Liver (tissue), 9 donors: ENCODE results near the gene BCAR1. TPM values are rescaled to one million over a fixed set of nuclear protein-coding genes. Genes with fewer than 3 reads are reported as not detected.

ENCODE experiments used
- DNase-seq: peaks from one replicate; pipeline ENCODE4 v3.0.0-alpha.2; 2017; ENCODE audit warnings: low spot score
- H3K27ac ChIP-seq, 2 donors: one replicate each; pipeline ENCODE4 v1.7.0; 2013; ENCODE audit warnings: inconsistent platforms in 2 of 2, low read length in 2 of 2, control low read depth in 1 of 2, low read depth in 1 of 2, mild to moderate bottlenecking in 1 of 2
- H3K27me3 ChIP-seq, 4 donors: one replicate each; pipeline versions ENCODE4 v1.6.1 to v1.7.0; 2013; ENCODE audit warnings: low read length in 3 of 4, inconsistent platforms in 1 of 4, mild to moderate bottlenecking in 1 of 4, moderate library complexity in 1 of 4; ENCODE audit not compliant: control insufficient read depth in 4 of 4, insufficient read depth in 4 of 4
- H3K36me3 ChIP-seq, 4 donors: one replicate each; pipeline versions ENCODE4 v1.6.1 to v1.7.0; 2013; ENCODE audit warnings: low read length in 3 of 4, mild to moderate bottlenecking in 3 of 4, low read depth in 1 of 4, moderate library complexity in 1 of 4; ENCODE audit not compliant: control insufficient read depth in 4 of 4, insufficient read depth in 3 of 4
- H3K4me1 ChIP-seq, 4 donors: one replicate each; pipeline versions ENCODE4 v1.6.1 to v1.7.0; 2013; ENCODE audit warnings: low read length in 3 of 4, mild to moderate bottlenecking in 3 of 4, moderate library complexity in 1 of 4; ENCODE audit not compliant: control insufficient read depth in 4 of 4, insufficient read depth in 4 of 4
- H3K4me3 ChIP-seq, 3 donors: one replicate each; pipeline versions ENCODE4 v1.6.1 to v1.7.0; 2013; ENCODE audit warnings: low read length in 3 of 3, control low read depth in 1 of 3, low read depth in 1 of 3, mild to moderate bottlenecking in 1 of 3
- H3K9ac ChIP-seq, 2 donors: one replicate each; pipeline ENCODE4 v1.7.0; 2013; ENCODE audit warnings: low read length in 2 of 2, mild to moderate bottlenecking in 2 of 2, moderate library complexity in 2 of 2, control low read depth in 1 of 2, low read depth in 1 of 2
- H3K9me3 ChIP-seq, 4 donors: one replicate each; pipeline versions ENCODE4 v1.6.1 to v1.7.0; 2013; ENCODE audit warnings: low read length in 3 of 4; ENCODE audit not compliant: control insufficient read depth in 4 of 4
- EGR1 ChIP-seq, 2 donors: IDR thresholded peaks; 2 replicates each; pipeline ENCODE4 v1.6.1; 2016 to 2018; ENCODE audit warnings: antibody characterized with exemption in 2 of 2, low read depth in 2 of 2
- FOXA1 ChIP-seq: IDR thresholded peaks from 2 replicates; pipeline ENCODE4 v1.6.1; 2016; ENCODE audit warnings: antibody characterized with exemption
- FOXA2 ChIP-seq: IDR thresholded peaks from 2 replicates; pipeline ENCODE4 v1.6.1; 2016; ENCODE audit warnings: antibody characterized with exemption
- HNF4A ChIP-seq, 2 donors: conservative IDR thresholded peaks; 2 replicates each; pipeline ENCODE4 v1.6.1; 2016; ENCODE audit warnings: antibody characterized with exemption in 2 of 2, mild to moderate bottlenecking in 2 of 2
- HNF4G ChIP-seq: IDR thresholded peaks from 2 replicates; pipeline ENCODE4 v1.6.1; 2016; ENCODE audit warnings: antibody characterized with exemption
- JUND ChIP-seq, 2 donors: IDR thresholded peaks; 2 replicates each; pipeline ENCODE4 v1.6.1; 2016; ENCODE audit warnings: antibody characterized with exemption in 2 of 2
- NR2F2 ChIP-seq: IDR thresholded peaks from 2 replicates; pipeline ENCODE4 v1.6.1; 2016; ENCODE audit warnings: antibody characterized with exemption
- REST ChIP-seq: IDR thresholded peaks from 2 replicates; pipeline ENCODE4 v1.6.1; 2016; ENCODE audit warnings: antibody characterized with exemption, mild to moderate bottlenecking
- RXRA ChIP-seq, 2 donors: IDR thresholded peaks; 2 replicates each; pipeline ENCODE4 v1.6.1; 2017 to 2018; ENCODE audit warnings: antibody characterized with exemption in 2 of 2, mild to moderate bottlenecking in 1 of 2
- SP1 ChIP-seq: IDR thresholded peaks from 2 replicates; pipeline ENCODE4 v1.6.1; 2018; ENCODE audit warnings: antibody characterized with exemption, mild to moderate bottlenecking
- YY1 ChIP-seq: IDR thresholded peaks from 2 replicates; pipeline ENCODE4 v1.6.1; 2016; ENCODE audit warnings: antibody characterized with exemption, mild to moderate bottlenecking
- ZBTB33 ChIP-seq: IDR thresholded peaks from 2 replicates; pipeline ENCODE4 v1.6.1; 2016; ENCODE audit warnings: antibody characterized with exemption
- WGBS: extraction: QIAGEN DNeasy Blood & Tissue Kit; methylation state at CpG from one replicate; pipeline ENCODE4 v1.1.7; 2013; 5-methylcytosine and 5-hydroxymethylcytosine counted together
- polyA plus RNA-seq, 2 donors: library from polyadenylated mRNA; stranded (reverse) in 1 of 2; unstranded in 1 of 2; fragments of 200-250 nt in 1 of 2; fragments of >200 nt in 1 of 2; fragmentation: Nextera tagmentation in 1 of 2; extraction: Ambion mirVana in 1 of 2; gene quantifications; one replicate each; pipeline versions ENCODE4 v1.2.1 to v1.2.3, GENCODE V29; 2013 to 2015
- total RNA-seq, 2 donors: library from RNA; depleted of rRNA; stranded (reverse); fragments of >200 nt; gene quantifications; one replicate each; pipeline ENCODE4 v1.2.3, GENCODE V29; 2014
- TF ChIP-seq, protein P1 (sequence below): IDR thresholded peaks from 2 replicates; pipeline ENCODE4 v1.6.1; 2016; ENCODE audit warnings: antibody characterized with exemption
- TF ChIP-seq, protein P2 (sequence below): fragments of 150-350 bp; IDR thresholded peaks from 2 replicates; pipeline ENCODE4 v1.5.1; 2017; ENCODE audit warnings: improper control_type of control experiment, low read depth, low read length; ENCODE audit not compliant: missing input control
- TF ChIP-seq, protein P3 (sequence below): IDR thresholded peaks from 2 replicates; pipeline ENCODE4 v1.6.1; 2016; ENCODE audit warnings: antibody characterized with exemption
- donor health status: healthy.
- donor health status: healthy.
- donor health status: healthy.
- donor health status: healthy.
- donor health status: healthy.

BCAR1 gene
- total and polyA plus RNA-seq, 4 donors, result 10.1 to 32.2 (median 20.2) TPM

- TF ChIP-seq REST, result no peak
- TF ChIP-seq JUND (IDR thresholded peaks at IDR 0.05), result no peak
- TF ChIP-seq, protein P1, sequence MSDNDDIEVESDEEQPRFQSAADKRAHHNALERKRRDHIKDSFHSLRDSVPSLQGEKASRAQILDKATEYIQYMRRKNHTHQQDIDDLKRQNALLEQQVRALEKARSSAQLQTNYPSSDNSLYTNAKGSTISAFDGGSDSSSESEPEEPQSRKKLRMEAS, result no peak
- TF ChIP-seq, protein P2, sequence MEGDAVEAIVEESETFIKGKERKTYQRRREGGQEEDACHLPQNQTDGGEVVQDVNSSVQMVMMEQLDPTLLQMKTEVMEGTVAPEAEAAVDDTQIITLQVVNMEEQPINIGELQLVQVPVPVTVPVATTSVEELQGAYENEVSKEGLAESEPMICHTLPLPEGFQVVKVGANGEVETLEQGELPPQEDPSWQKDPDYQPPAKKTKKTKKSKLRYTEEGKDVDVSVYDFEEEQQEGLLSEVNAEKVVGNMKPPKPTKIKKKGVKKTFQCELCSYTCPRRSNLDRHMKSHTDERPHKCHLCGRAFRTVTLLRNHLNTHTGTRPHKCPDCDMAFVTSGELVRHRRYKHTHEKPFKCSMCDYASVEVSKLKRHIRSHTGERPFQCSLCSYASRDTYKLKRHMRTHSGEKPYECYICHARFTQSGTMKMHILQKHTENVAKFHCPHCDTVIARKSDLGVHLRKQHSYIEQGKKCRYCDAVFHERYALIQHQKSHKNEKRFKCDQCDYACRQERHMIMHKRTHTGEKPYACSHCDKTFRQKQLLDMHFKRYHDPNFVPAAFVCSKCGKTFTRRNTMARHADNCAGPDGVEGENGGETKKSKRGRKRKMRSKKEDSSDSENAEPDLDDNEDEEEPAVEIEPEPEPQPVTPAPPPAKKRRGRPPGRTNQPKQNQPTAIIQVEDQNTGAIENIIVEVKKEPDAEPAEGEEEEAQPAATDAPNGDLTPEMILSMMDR, result no peak
These were observed 47.0 kb downstream of the BCAR1 start (continued) for GRCh38 chr16:75204410-75204758.

- Histone ChIP-seq H3K27ac (no peak overlapping the region), H3K4me1 (no peaks in the 10 kb centered on the region), H3K9me3 (no peaks in the 10 kb centered on the region), H3K4me3 (no peak overlapping the region), H3K27me3 (no peaks in the 10 kb centered on the region), H3K9ac (no peak overlapping the region), H3K36me3 (no peaks in the 10 kb centered on the region)
- TF ChIP-seq ZBTB33 (no peak), SP1 (no peak), EGR1 (IDR thresholded peaks at IDR 0.05; ENCODE audit: low read depth in 2 of 2) (no peak), REST (no peak), JUND (IDR thresholded peaks at IDR 0.05) (no peak), NR2F2 (no peak), YY1 (no peak), HNF4A (conservative IDR thresholded peaks at IDR 0.05) (no peak), HNF4G (no peak), FOXA2 (no peak), RXRA (IDR thresholded peaks at IDR 0.05) (no peak), FOXA1 (no peak)
- TF ChIP-seq, protein P3, sequence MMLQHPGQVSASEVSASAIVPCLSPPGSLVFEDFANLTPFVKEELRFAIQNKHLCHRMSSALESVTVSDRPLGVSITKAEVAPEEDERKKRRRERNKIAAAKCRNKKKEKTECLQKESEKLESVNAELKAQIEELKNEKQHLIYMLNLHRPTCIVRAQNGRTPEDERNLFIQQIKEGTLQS, result no peak
- TF ChIP-seq, protein P1, result no peak
- DNase-seq, result no peak
- WGBS, result 85% methylated on average over 13 of the region's 13 CpGs
These were observed 47.6 kb downstream of the BCAR1 start for GRCh38 chr16:75203667-75204409.
